B cell (primary cell): Measurements from ENCODE around the gene PRKAG2. TPM values are rescaled to one million over a fixed set of nuclear protein-coding genes. Genes with fewer than 3 reads are reported as not detected.
A peak's percentile ranks its signal among the peaks of the same experiment; 100 is the strongest.

Experiments
- ATAC-seq: fragments of 200-7000 bp; cut with Tn5 transposase; one replicate; pipeline ENCODE4 v1.10.0; 2021; ENCODE audit warnings: low read depth, mild to moderate bottlenecking, moderate number of reproducible peaks, moderate library complexity
- CTCF ChIA-PET: fragments of 350-600 bp; sonication (Branson Sonifier 250); formaldehyde crosslinking; loops from one replicate; lab custom pipeline; 2021; ENCODE audit warnings: antibody characterized with exemption, inconsistent platforms; lab: Charles Lee
- POLR2A ChIA-PET: fragments of 350-600 bp; sonication (Branson Sonifier 250); formaldehyde crosslinking; loops from one replicate; lab custom pipeline; 2021; ENCODE audit warnings: antibody characterized with exemption; lab: Charles Lee
- DNase-seq: peaks from one replicate; pipeline ENCODE4 v3.0.0; 2013
- H2AFZ ChIP-seq: 2 replicates; pipeline ENCODE4 v1.6.1; 2012; ENCODE audit warnings: mild to moderate bottlenecking, low read depth, low read length; ENCODE audit not compliant: insufficient read depth, poor library complexity, severe bottlenecking
- H3K27ac ChIP-seq, 2 donors: 1 replicate in 1 of 2; 2 replicates in 1 of 2; pipeline ENCODE4 v1.5.1; 2012 to 2013; ENCODE audit warnings: low read length in 2 of 2, mild to moderate bottlenecking in 2 of 2, moderate library complexity in 1 of 2
- H3K27me3 ChIP-seq, 4 experiments: fragments of 200-600 bp in 1 of 4; sonication (generic) in 1 of 4; replicated peaks in 1 of 4; 1 replicate in 2 of 4; 2 replicates in 2 of 4; pipeline versions ENCODE4 v1.6.1 to v1.7.0; 2013 to 2016; ENCODE audit warnings: low read length in 3 of 4, mild to moderate bottlenecking in 2 of 4, mixed read lengths in 1 of 4, moderate library complexity in 1 of 4; ENCODE audit not compliant: insufficient read depth in 4 of 4, control insufficient read depth in 3 of 4; ENCODE audit errors: control extremely low read depth in 1 of 4
- H3K36me3 ChIP-seq, 2 experiments: replicated peaks in 1 of 2; 1 replicate in 1 of 2; 2 replicates in 1 of 2; pipeline versions ENCODE4 v1.6.1 to v1.7.1; 2013; ENCODE audit warnings: low read length in 1 of 2; ENCODE audit not compliant: insufficient read depth in 2 of 2, control insufficient read depth in 1 of 2; ENCODE audit errors: control extremely low read depth in 1 of 2, extremely low read depth in 1 of 2
- H3K4me1 ChIP-seq, 2 donors: fragments of 200-600 bp in 1 of 2; sonication (generic) in 1 of 2; 1 replicate in 1 of 2; 2 replicates in 1 of 2; pipeline versions ENCODE4 v1.5.1 to v1.6.1; 2013 to 2017; ENCODE audit warnings: low read length in 2 of 2; ENCODE audit not compliant: control insufficient read depth in 2 of 2, insufficient read depth in 2 of 2
- H3K4me2 ChIP-seq: replicated peaks from 2 replicates; pipeline ENCODE3; 2012; ENCODE audit warnings: mild to moderate bottlenecking, low read depth, low read length; ENCODE audit not compliant: poor library complexity, severe bottlenecking
- H3K4me3 ChIP-seq, 5 experiments: fragments of 200-600 bp in 1 of 5; sonication (generic) in 1 of 5; 1 replicate in 3 of 5; 2 replicates in 2 of 5; pipeline versions ENCODE4 v1.5.1 to v1.7.0; 2011 to 2016; ENCODE audit warnings: low read length in 4 of 5, mild to moderate bottlenecking in 4 of 5, low read depth in 2 of 5, control low read depth in 1 of 5, moderate library complexity in 1 of 5; ENCODE audit not compliant: insufficient read depth in 1 of 5; ENCODE audit errors: control extremely low read depth in 1 of 5, extremely low read depth in 1 of 5
- H3K79me2 ChIP-seq: fragments of 200-600 bp; sonication (generic); one replicate; pipeline ENCODE4 v1.6.0; 2016; ENCODE audit warnings: low read length; ENCODE audit not compliant: control insufficient read depth, insufficient read depth
- H3K9ac ChIP-seq: fragments of 200-600 bp; sonication (generic); 2 replicates; pipeline ENCODE4 v1.6.1; 2017; ENCODE audit warnings: mild to moderate bottlenecking, low read length, moderate library complexity
- H3K9me3 ChIP-seq, 3 donors: one replicate each; pipeline versions ENCODE4 v1.6.1 to v1.7.1; 2013; ENCODE audit warnings: low read length in 2 of 3; ENCODE audit not compliant: control insufficient read depth in 2 of 3, insufficient read depth in 1 of 3; ENCODE audit errors: control extremely low read depth in 1 of 3
- H4K20me1 ChIP-seq: 2 replicates; pipeline ENCODE4 v1.6.0; 2012; ENCODE audit warnings: mild to moderate bottlenecking, low read length; ENCODE audit not compliant: insufficient read depth, control insufficient read depth, poor library complexity, severe bottlenecking
- H3K27ac Mint-ChIP-seq: one replicate; pipeline ENCODE4 v1.8.0; 2021; ENCODE audit warnings: mixed read lengths
- H3K27me3 Mint-ChIP-seq: one replicate; pipeline ENCODE4 v1.8.0; 2021; ENCODE audit warnings: mixed read lengths
- H3K4me1 Mint-ChIP-seq: one replicate; pipeline ENCODE4 v1.8.0; 2021; ENCODE audit warnings: mixed read lengths
- H3K4me3 Mint-ChIP-seq: one replicate; pipeline ENCODE4 v1.8.0; 2021; ENCODE audit warnings: mixed read lengths
- H3K9me3 Mint-ChIP-seq: one replicate; pipeline ENCODE4 v1.8.0; 2022; ENCODE audit warnings: mixed read lengths; ENCODE audit not compliant: insufficient read depth
- CTCF ChIP-seq: fragments of 200-600 bp; IDR thresholded peaks from one replicate; pipeline ENCODE4 v1.8.0; 2022; ENCODE audit warnings: antibody characterized with exemption, mild to moderate bottlenecking
- EZH2 ChIP-seq: IDR thresholded peaks from 2 replicates; pipeline ENCODE4 v1.6.1; 2012; ENCODE audit warnings: borderline replicate concordance, low read depth, mild to moderate bottlenecking, moderate library complexity, low read length; ENCODE audit not compliant: insufficient read depth, poor library complexity, severe bottlenecking
- WGBS: methylation state at CpG from one replicate; pipeline ENCODE4 v1.1.5; 2013; ENCODE audit warnings: missing lambda C conversion rate; ENCODE audit not compliant: insufficient coverage; 5-methylcytosine and 5-hydroxymethylcytosine counted together
- intact Hi-C: fragments of 100-400 bp; cut with micrococcal nuclease; formaldehyde crosslinking; loops from one replicate; pipeline ENCODE4 v1.10.0; 2022
- polyA plus RNA-seq: library from polyadenylated mRNA; depleted of rRNA; stranded (reverse); fragments of >200 nt; gene quantifications from 2 replicates; pipeline ENCODE4 v1.2.3, GENCODE V29; 2012
- total RNA-seq, 2 donors: library from RNA; stranded (reverse); fragments of 120-200 nt in 1 of 2; gene quantifications; 1 replicate in 1 of 2; 2 replicates in 1 of 2; pipeline versions ENCODE4 v1.2.3 to v1.2.4, GENCODE V29; 2013 to 2022

The PRKAG2 gene
- total and polyA plus RNA-seq, 2 donors (not counting 1 experiment from before 2014, with no cell fraction given), result 22.1 to 56.3 TPM

- no peak overlapping the region for H3K4me2 ChIP-seq
- peaks cover 34% of the 10 kb centered on the region for H3K4me1 Mint-ChIP-seq
- no peaks in the 10 kb centered on the region for H3K9me3 Mint-ChIP-seq
- ChIA-PET CTCF (no interaction called here), POLR2A (no interaction called here)
- H3K9ac ChIP-seq, result no peak overlapping the region
- H3K27me3 ChIP-seq, result no peaks in the 10 kb centered on the region
- DNase-seq (no peak), ATAC-seq (no peak)
- no peaks in the 10 kb centered on the region for H3K27me3 Mint-ChIP-seq
- H3K27ac ChIP-seq, result peak overlapping the region in 1 of 2 donors; percentile 78
- no peaks in the 10 kb centered on the region for H3K9me3 ChIP-seq
- no peak overlapping the region for H3K4me3 Mint-ChIP-seq
- TF ChIP-seq CTCF (no peak), EZH2 (no peak)
- H3K4me3 ChIP-seq, result no peak overlapping the region
- no peak overlapping the region for H2AFZ ChIP-seq
- peaks cover 32 to 47% of the 10 kb centered on the region in 2 donors for H3K4me1 ChIP-seq
- WGBS, result 96% methylated on average over 10 of the region's 12 CpGs
- H3K36me3 ChIP-seq, result no peaks in the 10 kb centered on the region
- H4K20me1 ChIP-seq, result peaks cover 51% of the 10 kb centered on the region
- peaks cover 57% of the 10 kb centered on the region for H3K79me2 ChIP-seq
- H3K27ac Mint-ChIP-seq, result peak overlapping the region; percentile 59
- intact Hi-C loops, result no loop called here
Measured at GRCh38 chr7:151836927-151837205, 40.0 kb downstream of the PRKAG2 start.

GRCh38 chr7:151836191-151836926, 40.6 kb downstream of the PRKAG2 start:
- Mint-ChIP-seq H3K9me3 (no peaks in the 10 kb centered on the region), H3K27ac (no peak overlapping the region), H3K4me1 (peaks cover 34% of the 10 kb centered on the region), H3K27me3 (no peaks in the 10 kb centered on the region), H3K4me3 (no peak overlapping the region)
- no peak overlapping the region for H2AFZ ChIP-seq
- H3K36me3 ChIP-seq, result no peaks in the 10 kb centered on the region
- H4K20me1 ChIP-seq, result peaks cover 56% of the 10 kb centered on the region
- CTCF ChIA-PET, result interaction anchor here (0.7 kb wide), 1 partner anchor 17 kb away, joined by 3 read pairs; no protein-coding TSS in a partner anchor
- POLR2A ChIA-PET, result no interaction called here
- intact Hi-C loops, result no loop called here
- H3K9ac ChIP-seq, result no peak overlapping the region
- H3K27ac ChIP-seq, result peak overlapping the region in 1 of 2 donors; percentile 78
- DNase-seq (no peak), ATAC-seq (no peak)
- no peak for TF ChIP-seq CTCF
- TF ChIP-seq EZH2, result no peak
- H3K27me3 ChIP-seq, result no peaks in the 10 kb centered on the region
- H3K4me2 ChIP-seq, result no peak overlapping the region
- peaks cover 32 to 47% of the 10 kb centered on the region in 2 donors for H3K4me1 ChIP-seq
- no peak overlapping the region for H3K4me3 ChIP-seq
- H3K79me2 ChIP-seq, result peaks cover 59% of the 10 kb centered on the region
- no peaks in the 10 kb centered on the region for H3K9me3 ChIP-seq
- WGBS, result 93% methylated on average over 16 of the region's 16 CpGs
